BE2C (cell line): Measurements from ENCODE around the gene ERP29.
"Not testable (repeated sequence)": the region's sequence is repeated elsewhere in the genome, so short reads cannot be mapped to it uniquely, and the experiment has no call there.

Experiments used
- DNase-seq: peaks from one replicate; pipeline ENCODE4 v3.0.0-alpha.2; 2020
- H3K27me3 ChIP-seq: fragments of 250-450 bp; sonication (Bioruptor Pico); 2 replicates; pipeline ENCODE4 v1.5.1; 2020; ENCODE audit warnings: mild to moderate bottlenecking
- H3K36me3 ChIP-seq: fragments of 250-450 bp; sonication (Bioruptor Pico); 2 replicates; pipeline ENCODE4 v1.5.1; 2020; ENCODE audit warnings: mild to moderate bottlenecking
- H3K4me1 ChIP-seq: fragments of 250-450 bp; sonication (Bioruptor Pico); 2 replicates; pipeline ENCODE4 v1.5.1; 2020
- H3K4me3 ChIP-seq: 2 replicates; pipeline ENCODE4 v1.5.1; 2011; ENCODE audit warnings: low read depth, low read length
- H3K9me3 ChIP-seq: fragments of 250-450 bp; sonication (Bioruptor Pico); 2 replicates; pipeline ENCODE4 v1.5.1; 2020
- CTCF ChIP-seq: IDR thresholded peaks from 2 replicates; pipeline ENCODE4 v1.5.1; 2012; ENCODE audit warnings: mild to moderate bottlenecking, low read depth, low read length

ERP29 gene

GRCh38 chr12:111998015-111998414, 15.2 kb upstream of the ERP29 start:
- no peak for DNase-seq
- no peaks in the 10 kb centered on the region; the same call in 1 of the 2 replicates for H3K36me3 ChIP-seq
- no peak overlapping the region for H3K4me3 ChIP-seq
- no peaks in the 10 kb centered on the region for H3K9me3 ChIP-seq
- 0 out of 2 replicates have a peak, but pooled peaks cover 5% of the 10 kb centered on the region for H3K4me1 ChIP-seq
- no peaks in the 10 kb centered on the region for H3K27me3 ChIP-seq
- TF ChIP-seq CTCF: no peak

- H3K27me3 ChIP-seq, H3K9me3 ChIP-seq, H3K4me1 ChIP-seq, DNase-seq, H3K4me3 ChIP-seq, H3K36me3 ChIP-seq: not testable (repeated sequence)
These were observed 14.1 kb upstream of the ERP29 start for GRCh38 chr12:111999129-111999528.

- no peak for DNase-seq
- H3K9me3 ChIP-seq: no peaks in the 10 kb centered on the region
- H3K4me3 ChIP-seq: no peak overlapping the region
- TF ChIP-seq CTCF: no peak
- no peaks in the 10 kb centered on the region; the same call in 1 of the 2 replicates for H3K36me3 ChIP-seq
- no peaks in the 10 kb centered on the region for H3K27me3 ChIP-seq
- H3K4me1 ChIP-seq: no peaks in the 10 kb centered on the region
These were observed 12.4 kb upstream of the ERP29 start for GRCh38 chr12:112000820-112001219.

GRCh38 chr12:112001576-112001975, 11.7 kb upstream of the ERP29 start:
- no peaks in the 10 kb centered on the region for H3K4me1 ChIP-seq
- no peaks in the 10 kb centered on the region for H3K9me3 ChIP-seq
- H3K36me3 ChIP-seq: no peaks in the 10 kb centered on the region; the same call in 1 of the 2 replicates
- DNase-seq: no peak
- no peaks in the 10 kb centered on the region for H3K27me3 ChIP-seq
- TF ChIP-seq CTCF: no peak
- no peak overlapping the region for H3K4me3 ChIP-seq

- TF ChIP-seq CTCF: no peak
- DNase-seq: no peak
- Histone ChIP-seq H3K9me3 (no peaks in the 10 kb centered on the region), H3K4me3 (no peak overlapping the region), H3K27me3 (no peaks in the 10 kb centered on the region), H3K4me1 (no peaks in the 10 kb centered on the region), H3K36me3 (no peaks in the 10 kb centered on the region; the same call in 1 of the 2 replicates)
These were observed 9.2 kb upstream of the ERP29 start for GRCh38 chr12:112004041-112004440.

GRCh38 chr12:112005419-112006395, 7.5 kb upstream of the ERP29 start:
- Histone ChIP-seq H3K4me1 (no peaks in the 10 kb centered on the region), H3K4me3 (no peak overlapping the region)
- no peak for DNase-seq

More at GRCh38 chr12:112005419-112006395, 7.5 kb upstream of the ERP29 start:
- no peaks in the 10 kb centered on the region for H3K27me3 ChIP-seq
- TF ChIP-seq CTCF: no peak
- H3K36me3 ChIP-seq: no peaks in the 10 kb centered on the region; the same call in 1 of the 2 replicates
- H3K9me3 ChIP-seq: no peaks in the 10 kb centered on the region
